GM18909 (cell line): ENCODE data around the gene PEPD.

Experiments
- ATAC-seq: cut with Tn5 transposase; IDR thresholded peaks from one replicate; pipeline ENCODE4 v1.9.1; 2021; ENCODE audit warnings: mild to moderate bottlenecking; ENCODE audit not compliant: unreplicated experiment, poor library complexity

PEPD gene

GRCh38 chr19:33400856-33401682 is 120.5 kb downstream of the PEPD start:
- no peak for ATAC-seq

GRCh38 chr19:33399745-33400681 is 121.6 kb downstream of the PEPD start:
- ATAC-seq: no peak

DNA sequence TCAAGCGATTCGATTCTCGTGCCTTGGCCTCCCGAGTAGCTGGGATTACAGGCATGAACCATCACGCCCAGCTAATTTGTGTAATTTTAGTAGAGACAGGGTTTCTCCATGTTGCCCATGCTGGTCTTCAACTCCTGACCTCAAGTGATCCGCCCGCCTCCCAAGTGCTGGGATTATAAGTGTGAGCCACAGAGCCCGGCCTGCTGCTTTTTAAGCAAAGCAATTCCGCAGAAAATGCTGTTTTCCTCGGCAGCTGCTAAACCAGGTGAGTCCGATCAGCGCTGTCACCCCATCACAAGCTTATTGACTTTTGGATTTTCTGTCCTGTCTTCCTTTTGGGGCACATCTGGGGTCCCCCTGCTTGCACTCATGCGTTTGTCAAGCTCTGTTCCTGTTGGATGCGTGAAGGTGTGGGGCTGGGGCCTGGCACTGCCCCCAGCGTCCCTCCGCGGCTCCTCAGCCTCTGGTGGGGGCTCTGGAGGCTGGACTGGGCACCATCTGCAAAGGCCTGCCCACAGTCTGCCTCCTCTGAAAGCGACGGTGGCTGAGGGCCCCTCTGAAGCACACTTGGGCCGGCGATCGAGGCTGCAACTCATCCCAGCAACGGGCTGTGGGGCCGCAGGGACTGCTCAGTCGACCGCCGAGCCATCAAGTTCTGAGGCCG is 122.4 kb downstream of the PEPD start:
- ATAC-seq: no peak

DNA sequence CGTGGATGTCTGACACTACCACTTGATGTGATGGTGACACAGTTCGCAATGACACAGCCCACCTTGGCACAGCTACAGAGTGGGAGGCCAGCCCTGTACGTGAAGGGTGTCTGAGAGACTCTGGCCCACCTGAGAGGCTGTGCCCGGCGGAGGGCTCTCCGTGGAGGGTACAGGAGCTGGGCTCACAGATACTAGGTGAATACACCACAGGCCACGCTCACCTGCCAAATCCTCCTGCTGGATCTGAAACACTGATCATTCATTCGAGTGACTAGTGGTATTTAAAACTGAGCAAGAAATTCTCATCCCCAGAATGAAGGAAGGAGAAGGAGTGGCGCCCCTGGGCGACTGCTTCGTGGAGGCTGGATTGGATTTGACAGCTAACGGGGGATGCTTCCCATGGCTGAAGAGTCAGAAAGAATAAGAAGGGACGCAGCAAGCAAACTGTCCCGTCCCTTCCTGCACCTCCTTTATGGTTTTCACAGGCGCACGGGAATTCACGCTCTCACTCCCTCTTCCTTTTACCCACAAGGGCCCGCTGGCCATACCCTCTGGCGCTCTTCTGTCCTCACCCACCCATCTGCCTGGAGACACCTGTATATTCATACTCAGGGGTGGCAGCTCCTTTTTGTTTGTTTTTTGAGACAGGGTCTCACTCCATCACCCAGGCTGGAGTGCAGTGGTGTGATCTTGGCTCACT is 123.1 kb downstream of the PEPD start:
- no peak for ATAC-seq

DNA sequence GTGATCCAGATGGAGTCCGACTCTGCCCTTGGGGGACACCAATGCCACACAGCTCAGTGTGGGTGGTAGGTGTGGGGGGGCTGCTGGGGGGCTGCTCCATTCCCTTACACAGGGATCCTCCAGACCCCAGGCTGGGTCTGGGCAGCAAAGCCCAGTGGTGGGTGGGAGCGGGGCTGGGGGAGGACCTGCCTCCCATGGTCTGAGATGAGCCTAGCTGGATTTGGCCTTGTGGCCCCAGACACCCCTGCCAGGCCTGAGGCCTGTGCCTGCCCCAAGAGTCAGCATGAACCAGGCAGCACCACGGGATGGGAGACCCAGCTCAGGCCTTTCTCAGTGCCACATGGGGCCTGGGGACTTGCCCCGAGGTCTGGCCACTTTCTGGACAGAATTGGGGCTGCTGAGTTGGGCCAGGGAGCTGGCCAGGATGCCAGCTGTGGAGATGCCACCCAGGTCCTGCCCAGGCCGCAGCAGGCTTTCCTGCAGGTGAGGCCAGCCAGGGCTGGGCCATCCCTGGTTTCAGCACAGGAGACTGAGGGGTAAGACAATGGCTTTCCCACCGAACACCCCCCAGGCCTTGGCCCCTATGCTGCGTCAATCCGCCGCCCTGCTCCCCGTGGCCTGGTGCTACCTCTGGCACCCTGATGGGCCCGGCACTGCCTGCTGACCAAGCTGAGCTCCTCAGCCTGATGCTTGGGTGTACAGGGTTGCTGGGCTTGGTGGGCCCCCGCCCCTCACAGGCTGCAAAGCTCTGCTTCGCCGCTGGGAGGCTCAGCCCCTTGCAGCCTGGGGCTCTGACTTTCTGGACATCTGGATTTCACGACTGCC is 123.8 kb downstream of the PEPD start:
- ATAC-seq: no peak

DNA sequence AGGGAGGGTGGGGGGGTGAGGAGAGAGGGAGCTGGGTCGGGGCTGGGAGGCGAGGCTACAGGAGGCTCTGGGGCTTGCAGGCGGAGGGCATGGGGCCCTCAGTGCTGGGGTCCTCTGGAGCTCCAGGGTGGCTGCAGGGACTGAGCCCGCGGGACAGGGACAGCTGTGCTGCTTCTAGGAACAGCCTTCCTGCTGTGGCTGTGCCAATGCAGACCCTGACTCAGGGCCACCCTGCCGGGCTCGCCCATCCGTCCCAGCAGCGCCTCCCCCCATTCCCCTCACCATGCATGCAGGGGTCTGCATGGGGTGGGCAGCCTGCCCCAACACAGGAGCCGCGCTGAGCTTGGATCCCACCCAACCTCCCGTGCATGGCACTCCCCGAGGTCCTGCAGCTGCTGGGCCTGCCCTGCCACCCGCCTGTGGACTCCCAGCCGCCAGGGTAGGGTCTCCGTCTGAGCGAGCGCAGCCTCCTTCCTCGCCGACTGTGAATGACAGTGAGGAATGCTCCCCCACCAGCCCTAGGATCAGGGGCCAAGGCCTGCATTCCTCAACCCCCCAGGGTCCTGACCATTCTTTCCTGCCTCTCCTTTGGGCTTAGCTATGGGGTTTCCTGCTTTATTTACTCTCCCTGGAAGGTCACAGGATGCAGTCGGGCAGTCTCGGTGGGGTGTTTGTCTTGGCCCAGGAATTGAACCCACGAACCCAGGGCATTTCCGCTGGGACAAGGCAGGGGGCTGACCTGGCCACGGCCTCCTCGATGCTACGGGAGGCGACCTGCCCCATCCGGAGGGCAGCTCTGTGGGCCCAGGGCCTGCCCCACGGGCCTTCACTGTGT is 124.7 kb downstream of the PEPD start:
- ATAC-seq: no peak

GRCh38 chr19:33395561-33396550 is 125.7 kb downstream of the PEPD start:
- no peak for ATAC-seq

DNA sequence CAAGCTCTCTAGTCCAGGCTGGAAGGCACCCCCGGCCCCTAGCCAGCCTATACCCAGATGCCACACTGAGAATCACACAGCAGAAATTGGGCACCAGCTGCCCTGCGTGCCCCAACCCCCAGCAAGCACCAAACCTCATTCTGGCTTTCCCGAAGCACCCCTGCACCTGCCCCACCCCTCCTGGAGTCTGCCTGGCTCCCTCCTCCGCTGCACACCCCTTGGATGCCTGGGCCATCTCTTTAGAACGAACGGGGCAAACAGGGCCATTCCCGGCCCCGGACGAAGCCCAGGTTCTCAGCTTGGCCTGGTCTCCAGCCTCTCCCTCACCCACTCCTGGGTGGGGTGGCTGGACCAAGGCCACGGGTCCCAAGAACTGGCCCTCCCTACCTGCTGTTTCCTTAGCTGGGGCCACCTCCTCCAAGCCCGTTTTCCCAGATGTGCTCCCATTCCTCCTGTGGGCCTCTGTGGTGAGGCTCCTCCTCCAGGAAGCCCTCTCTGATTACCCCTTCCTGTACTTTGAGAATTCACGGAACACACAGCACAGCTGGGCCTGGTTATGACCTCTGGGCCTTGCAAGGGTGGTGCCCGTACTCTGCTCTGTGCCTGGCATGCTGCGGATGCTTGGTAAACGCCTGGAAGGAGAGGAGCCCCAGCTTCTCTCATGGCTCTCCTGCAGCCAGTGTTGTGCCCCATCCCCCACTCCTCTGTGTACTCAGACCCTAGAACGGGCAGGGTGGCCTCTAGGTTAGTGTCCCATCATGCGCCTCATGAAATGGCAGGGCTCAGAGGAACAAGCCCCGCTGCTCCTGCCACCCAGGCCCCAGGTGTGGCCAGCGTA is 126.6 kb downstream of the PEPD start:
- ATAC-seq: no peak

DNA sequence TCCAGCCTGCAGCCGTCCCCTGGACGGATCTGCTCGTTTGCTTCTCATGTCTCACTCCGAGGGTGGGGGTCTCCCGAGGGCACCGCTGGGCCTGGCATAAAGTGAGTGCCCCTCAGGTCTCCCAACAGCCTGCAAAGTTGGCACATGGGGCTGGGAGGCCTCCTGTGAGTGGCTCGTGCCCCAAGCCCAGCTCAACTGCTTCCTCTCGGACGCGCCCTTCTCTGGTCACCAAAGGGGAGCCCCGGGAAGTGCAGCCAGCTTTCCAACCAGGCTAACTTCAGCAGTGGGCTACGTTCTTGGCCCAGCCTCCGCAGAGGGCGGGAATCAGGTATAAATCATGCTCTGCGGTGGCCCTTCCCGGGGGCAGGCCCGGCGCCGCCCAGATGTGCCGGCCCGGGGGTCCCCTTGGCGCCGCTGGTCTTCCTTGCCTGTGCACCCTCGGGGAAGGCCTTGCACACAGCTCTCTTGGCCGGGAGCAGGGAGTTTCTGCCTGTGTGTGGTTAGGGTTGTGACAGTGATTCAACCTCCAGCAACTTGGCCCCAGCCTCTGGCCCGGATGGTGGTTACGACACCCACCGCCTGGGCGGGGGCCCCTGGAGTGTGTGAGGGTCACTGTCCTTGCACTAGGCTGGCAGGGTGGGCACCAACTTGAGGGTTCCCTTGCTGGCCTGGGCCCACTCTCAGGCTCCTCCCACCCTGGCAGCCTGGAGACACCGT is 127.4 kb downstream of the PEPD start:
- ATAC-seq: no peak

DNA sequence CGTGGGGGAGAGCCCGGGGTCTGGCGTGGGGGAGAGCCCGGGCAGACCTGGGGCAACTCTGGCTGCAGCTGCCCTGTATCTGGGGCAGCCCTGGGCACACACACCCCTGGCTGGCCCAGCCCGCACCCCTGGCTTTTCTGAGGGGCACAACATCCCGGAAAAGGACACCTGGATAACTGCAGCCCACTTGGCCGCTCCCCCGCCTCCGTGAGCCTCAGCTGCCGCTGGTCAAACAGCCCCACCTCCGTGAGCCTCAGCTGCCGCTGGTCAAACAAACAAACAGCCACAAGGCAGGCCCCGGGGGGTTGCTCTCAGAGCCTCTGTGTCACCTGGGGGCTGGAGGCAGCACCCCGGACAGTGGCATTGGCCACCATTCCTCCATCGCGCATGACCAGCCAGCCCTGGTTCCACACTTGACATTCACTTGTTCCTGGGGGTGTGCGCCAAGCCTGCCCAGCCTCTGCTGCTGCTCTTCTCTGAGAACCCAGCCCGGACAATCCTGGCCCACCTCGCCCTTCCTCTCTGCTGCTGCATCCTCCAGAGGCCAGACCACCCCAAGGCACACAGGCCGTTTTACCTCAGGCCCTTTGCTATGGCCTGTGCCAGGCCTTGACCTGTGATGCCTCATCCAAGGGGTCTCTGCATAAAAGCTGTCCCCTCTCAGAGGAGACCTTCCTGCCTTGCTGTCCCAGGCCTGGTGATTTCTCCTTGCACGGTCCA is 128.1 kb downstream of the PEPD start:
- ATAC-seq: no peak

DNA sequence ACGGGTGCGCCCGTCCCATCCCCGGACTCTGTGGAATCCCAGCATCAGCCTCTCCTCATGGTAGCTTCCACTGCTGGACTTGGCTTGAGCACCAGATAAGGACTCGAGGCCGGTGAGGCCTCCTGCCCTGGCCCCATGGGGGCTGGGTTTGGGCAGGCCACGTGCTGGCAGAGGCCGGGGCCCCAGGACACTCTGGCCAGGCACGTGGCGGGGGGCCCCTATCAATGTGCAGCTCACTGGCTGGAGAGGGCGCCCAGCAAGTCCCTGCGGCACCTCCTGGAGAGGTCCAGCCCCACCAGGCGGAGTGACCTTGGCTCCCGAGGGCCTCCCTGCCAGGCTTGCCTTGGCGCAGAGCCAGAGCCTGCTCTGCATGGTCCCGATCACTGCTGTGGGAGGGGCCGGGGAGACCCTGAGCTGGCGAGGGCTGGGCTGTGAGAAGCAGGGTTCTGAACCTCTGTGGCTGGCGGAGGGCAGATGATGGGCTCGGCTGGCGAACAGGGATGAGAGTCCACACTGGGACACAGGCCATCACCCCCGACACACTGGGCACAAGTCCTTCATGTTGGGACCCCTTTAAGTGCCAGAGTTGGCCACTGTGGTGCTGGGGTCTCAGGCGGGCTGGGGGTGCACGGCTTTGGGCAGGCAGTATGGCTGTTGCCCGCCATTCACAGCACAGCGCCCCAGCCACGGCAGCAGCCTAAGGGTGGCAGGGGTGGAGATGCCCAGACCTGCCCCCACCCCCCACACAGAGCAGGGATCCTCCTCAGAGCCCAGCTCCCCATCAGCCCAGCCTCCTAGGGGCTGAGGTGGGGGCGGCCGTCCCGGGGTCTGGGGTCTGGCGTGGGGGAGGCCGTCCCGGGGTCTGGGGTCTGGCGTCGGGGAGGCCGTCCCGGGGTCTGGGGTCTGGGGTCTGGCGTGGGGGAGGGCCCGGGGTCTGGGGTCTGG is 129.0 kb downstream of the PEPD start:
- no peak for ATAC-seq

GRCh38 chr19:33391631-33392249 is 129.9 kb downstream of the PEPD start:
- no peak for ATAC-seq

DNA sequence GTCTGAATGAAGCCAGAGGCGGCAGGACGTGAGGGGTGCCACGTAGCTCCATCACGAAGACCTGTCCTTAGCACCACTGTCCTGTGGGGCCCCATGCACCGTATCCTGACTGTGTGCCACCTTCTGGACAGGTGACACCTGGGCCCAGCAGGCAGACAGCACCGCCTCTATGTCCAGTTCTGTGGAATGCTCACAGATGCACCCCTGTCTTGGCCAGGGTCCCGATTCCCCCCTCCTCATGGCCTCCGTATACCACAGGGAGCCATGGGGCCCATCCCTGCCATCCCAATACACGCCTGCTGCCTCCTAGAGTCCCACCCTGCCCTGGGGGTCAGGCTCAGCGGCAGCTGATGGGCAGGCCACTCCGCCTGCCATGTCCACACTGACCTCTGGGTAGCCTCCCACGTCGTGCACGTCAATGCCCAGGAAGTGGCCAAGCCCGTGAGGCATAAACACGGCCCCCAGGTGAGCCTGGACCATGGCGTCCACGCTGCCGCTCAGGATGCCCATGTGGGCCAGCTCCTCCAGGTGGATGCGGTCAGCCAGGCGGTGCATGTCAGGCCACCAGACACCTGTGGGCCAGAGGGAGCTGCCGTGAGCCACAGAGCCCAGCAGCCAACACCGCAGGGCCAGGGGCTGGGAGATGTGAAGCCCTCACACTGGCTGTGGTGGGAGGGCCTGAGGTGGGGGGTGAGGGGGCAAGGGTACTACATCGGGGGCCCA is 130.5 kb downstream of the PEPD start:
- ATAC-seq: no peak
